NB4 (cell line): ENCODE results near the gene RAB24.

Source experiments
- DNase-seq: peaks from one replicate; pipeline ENCODE4 v3.0.0; 2010; ENCODE audit warnings: low read depth
- H3K4me3 ChIP-seq: one replicate; pipeline ENCODE4 v1.5.1; 2011; ENCODE audit warnings: mild to moderate bottlenecking, low read depth, low read length, moderate library complexity
- MYC ChIP-seq: IDR thresholded peaks from 2 replicates; pipeline ENCODE4 v1.6.1; 2011; ENCODE audit warnings: low read depth, low read length
- POLR2A ChIP-seq: IDR thresholded peaks from 2 replicates; pipeline ENCODE4 v1.6.1; 2011; ENCODE audit warnings: mild to moderate bottlenecking; ENCODE audit not compliant: insufficient read length; ENCODE audit errors: extremely low read depth
- TF ChIP-seq, protein P1 (sequence below): IDR thresholded peaks from 2 replicates; pipeline ENCODE4 v1.6.1; 2011; ENCODE audit warnings: low read depth, low read length
- TF ChIP-seq, protein P2 (sequence below): IDR thresholded peaks from one replicate; pipeline ENCODE4 v1.5.1; 2012; ENCODE audit warnings: low read depth, low read length

The RAB24 gene

DNA sequence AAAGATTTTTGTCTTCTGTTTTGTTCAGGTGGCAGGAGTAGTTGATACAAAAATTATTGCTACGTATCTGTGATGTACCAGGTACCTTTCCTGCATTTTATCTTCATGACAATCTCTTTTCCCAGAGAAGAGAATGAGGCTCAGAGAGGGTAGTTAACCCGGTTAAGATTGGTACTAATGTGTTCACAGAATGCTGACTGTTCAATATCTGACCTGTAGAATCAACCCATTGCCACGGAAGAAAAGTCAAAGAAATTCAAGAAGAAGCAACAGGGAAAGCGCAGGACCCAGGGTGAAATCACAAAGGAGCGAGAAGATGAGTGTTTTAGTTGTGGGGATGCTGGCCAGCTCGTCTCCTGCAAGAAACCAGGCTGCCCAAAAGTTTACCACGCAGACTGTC lies 11.8 kb downstream of the RAB24 start:
- TF ChIP-seq, protein P1, sequence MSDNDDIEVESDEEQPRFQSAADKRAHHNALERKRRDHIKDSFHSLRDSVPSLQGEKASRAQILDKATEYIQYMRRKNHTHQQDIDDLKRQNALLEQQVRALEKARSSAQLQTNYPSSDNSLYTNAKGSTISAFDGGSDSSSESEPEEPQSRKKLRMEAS: no peak
- TF ChIP-seq MYC (no peak), POLR2A (no peak)
- TF ChIP-seq, protein P2, sequence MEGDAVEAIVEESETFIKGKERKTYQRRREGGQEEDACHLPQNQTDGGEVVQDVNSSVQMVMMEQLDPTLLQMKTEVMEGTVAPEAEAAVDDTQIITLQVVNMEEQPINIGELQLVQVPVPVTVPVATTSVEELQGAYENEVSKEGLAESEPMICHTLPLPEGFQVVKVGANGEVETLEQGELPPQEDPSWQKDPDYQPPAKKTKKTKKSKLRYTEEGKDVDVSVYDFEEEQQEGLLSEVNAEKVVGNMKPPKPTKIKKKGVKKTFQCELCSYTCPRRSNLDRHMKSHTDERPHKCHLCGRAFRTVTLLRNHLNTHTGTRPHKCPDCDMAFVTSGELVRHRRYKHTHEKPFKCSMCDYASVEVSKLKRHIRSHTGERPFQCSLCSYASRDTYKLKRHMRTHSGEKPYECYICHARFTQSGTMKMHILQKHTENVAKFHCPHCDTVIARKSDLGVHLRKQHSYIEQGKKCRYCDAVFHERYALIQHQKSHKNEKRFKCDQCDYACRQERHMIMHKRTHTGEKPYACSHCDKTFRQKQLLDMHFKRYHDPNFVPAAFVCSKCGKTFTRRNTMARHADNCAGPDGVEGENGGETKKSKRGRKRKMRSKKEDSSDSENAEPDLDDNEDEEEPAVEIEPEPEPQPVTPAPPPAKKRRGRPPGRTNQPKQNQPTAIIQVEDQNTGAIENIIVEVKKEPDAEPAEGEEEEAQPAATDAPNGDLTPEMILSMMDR: no peak
- no peak overlapping the region for H3K4me3 ChIP-seq
- DNase-seq: no peak

DNA sequence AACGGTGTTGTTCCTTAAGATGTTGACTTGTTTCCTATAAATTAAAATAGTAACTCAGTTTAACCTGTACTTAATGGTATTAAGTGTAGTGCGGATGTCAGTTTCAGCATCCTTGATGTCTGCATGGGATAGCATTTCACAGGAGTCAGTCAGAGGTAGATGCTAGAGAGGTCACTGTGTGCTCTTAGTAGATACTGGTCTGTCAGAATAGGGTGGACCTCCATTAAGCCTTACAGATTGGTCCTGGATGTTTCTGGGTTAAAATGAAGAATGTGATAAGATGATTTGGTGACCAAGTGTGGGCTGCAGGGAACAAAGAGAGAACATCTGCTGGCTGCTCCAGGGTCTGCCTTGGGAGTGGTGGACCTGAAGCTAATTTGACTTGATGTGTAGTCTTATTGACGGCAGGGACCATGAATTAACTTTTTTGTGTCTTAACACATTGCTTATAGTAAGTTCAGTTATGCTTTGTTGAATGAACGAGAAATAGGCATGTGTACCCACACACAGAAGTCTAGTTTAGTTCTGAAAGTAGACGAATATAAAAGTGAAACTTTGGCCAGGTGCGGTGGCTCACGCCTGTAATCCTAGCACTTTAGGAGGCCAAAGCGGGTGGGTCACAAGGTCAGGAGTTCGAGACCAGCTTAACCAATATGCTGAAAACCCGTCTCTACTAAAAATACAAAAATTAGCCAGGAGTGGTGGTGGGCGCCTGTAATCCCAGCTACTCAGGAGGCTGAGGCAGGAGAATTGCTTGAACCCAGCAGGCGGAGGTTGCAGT lies 12.5 kb downstream of the RAB24 start:
- TF ChIP-seq, protein P2: no peak
- TF ChIP-seq, protein P1: no peak
- no peak for TF ChIP-seq MYC
- no peak for DNase-seq
- no peak overlapping the region for H3K4me3 ChIP-seq

DNA sequence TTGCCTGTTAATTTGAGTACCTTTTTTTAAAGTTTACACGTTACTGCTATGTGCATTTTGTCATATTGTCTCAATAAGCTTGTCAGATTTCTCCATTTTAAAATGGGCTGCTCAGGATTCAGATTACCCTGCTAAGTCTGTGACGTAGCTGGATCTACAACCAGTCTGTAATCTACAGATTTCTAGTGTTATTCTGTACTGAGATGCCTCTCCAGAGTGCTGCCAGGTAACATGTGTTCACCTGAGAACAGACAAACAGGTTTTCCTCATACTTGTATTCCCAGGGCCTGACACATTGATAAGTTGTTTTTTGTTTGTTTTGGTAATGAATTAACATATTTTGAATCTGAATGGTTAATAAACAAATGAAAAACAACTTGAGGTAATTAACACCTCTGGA lies 15.3 kb downstream of the RAB24 start:
- TF ChIP-seq POLR2A: no peak
- no peak for TF ChIP-seq MYC
- TF ChIP-seq, protein P1: no peak
- TF ChIP-seq, protein P2: no peak
- H3K4me3 ChIP-seq: no peak overlapping the region
- no peak for DNase-seq

DNA sequence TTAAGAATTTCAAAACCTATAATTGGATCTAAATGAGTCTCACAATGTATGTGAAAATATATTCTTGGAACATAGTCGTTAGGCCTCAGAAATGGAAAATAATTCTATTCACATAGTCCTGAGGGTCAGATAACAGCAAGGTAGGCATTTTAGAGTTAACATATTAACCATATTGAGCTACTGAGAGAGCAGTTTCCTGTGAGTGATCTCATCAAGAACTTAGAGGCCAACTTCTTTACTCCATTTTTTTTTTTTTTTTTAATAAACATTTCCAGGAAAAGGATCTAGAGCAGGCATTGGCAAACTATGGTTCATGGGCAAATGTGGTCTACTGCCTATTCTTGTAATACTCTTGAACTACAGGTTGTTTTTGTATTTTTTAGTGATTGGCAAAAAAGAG lies 26.6 kb downstream of the RAB24 start:
- DNase-seq: no peak
- TF ChIP-seq, protein P2: no peak
- TF ChIP-seq POLR2A (no peak), MYC (no peak)
- TF ChIP-seq, protein P1: no peak
- H3K4me3 ChIP-seq: no peak overlapping the region

DNA sequence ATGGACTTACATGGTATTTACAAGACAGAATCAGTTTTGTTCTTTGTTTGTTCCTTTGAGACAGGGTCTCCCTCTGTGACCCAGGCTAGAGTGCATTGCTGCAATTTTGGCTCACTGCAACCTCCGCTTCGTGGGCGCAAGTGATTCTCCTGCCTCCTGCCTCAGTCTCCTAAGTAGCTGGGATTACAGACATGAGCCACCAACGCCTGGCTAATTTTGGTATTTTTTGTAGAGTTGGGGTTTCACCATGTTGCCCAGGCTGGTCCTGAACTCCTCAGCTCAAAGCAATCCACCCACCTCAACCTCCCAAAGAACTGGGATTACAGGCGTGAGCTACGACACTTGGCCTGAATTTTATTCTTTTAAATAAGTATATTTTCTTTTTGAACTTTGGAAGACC lies 27.6 kb downstream of the RAB24 start:
- no peak for DNase-seq
- no peak overlapping the region for H3K4me3 ChIP-seq
- TF ChIP-seq, protein P2: no peak
- TF ChIP-seq POLR2A: no peak
- no peak for TF ChIP-seq MYC
- TF ChIP-seq, protein P1: no peak

DNA sequence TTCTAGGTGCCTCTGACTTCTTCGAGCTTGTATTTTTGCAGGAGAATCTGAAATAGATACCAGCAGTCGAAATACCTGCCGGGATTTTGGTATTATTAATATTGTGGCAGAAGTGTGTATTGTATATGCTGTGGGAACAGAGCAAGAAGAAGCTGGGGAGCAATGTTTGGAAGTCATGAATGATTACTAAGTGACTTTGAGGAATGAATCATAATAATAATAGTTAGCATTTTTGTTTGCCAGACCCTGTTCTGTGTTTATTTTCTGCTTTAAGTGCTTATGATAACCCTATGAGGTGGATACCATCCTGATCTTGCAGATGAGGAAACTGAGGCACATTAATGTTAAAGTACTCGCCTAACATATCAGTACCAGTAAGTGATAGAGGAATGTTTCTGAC lies 32.4 kb downstream of the RAB24 start:
- no peak for DNase-seq
- TF ChIP-seq, protein P2: no peak
- TF ChIP-seq POLR2A (no peak), MYC (no peak)
- TF ChIP-seq, protein P1: no peak
- no peak overlapping the region for H3K4me3 ChIP-seq
